ENCODE data around the gene THAP8. TPM values are rescaled to one million over a fixed set of nuclear protein-coding genes. Genes with fewer than 3 reads are reported as not detected.

THAP8 gene
- total and polyA plus RNA-seq, 2 of the 13 experiments (the other 11 are each of a cell fraction or from before 2014, with no cell fraction given): 1.7 to 3.7 TPM

- TF ChIP-seq MXD1 (CRISPR knock-in tag; IDR thresholded peaks at IDR 0.05) (peak; percentile 94), SRSF1 (optimal IDR thresholded peaks at IDR 0.05; ENCODE audit: low read depth, low read length) (peak; percentile 69), IRX3 (CRISPR knock-in tag; IDR thresholded peaks at IDR 0.05; ENCODE audit: borderline replicate concordance, low read depth) (no peak), HNRNPLL (IDR thresholded peaks at IDR 0.05; ENCODE audit: low read depth, low read length, poor library complexity, severe bottlenecking) (peak; percentile 91), ZC3H4 (CRISPR knock-in tag; IDR thresholded peaks at IDR 0.05; ENCODE audit: borderline replicate concordance) (no peak), SOX6 (IDR thresholded peaks at IDR 0.05) (no peak), SOX6 (CRISPR knock-in tag; IDR thresholded peaks at IDR 0.05) (peak; percentile 55; the same call in 1 of the 2 replicates), ZFP62 (CRISPR knock-in tag; IDR thresholded peaks at IDR 0.05) (no peak), ZNF556 (CRISPR knock-in tag; IDR thresholded peaks at IDR 0.05; ENCODE audit: borderline replicate concordance) (peak; percentile 65; the same call in 1 of the 2 replicates), ZFP36L1 (CRISPR knock-in tag; IDR thresholded peaks at IDR 0.05) (0 out of 2 replicates have a peak, but pooled peaks have one; percentile 79), TIGD3 (CRISPR knock-in tag; IDR thresholded peaks at IDR 0.05; ENCODE audit: borderline replicate concordance) (0 out of 2 replicates have a peak, but pooled peaks have one; percentile 24), PRPF4 (IDR thresholded peaks at IDR 0.05; ENCODE audit: low read depth, low read length, poor library complexity, severe bottlenecking) (no peak), ZNF567 (CRISPR knock-in tag; IDR thresholded peaks at IDR 0.05; ENCODE audit: borderline replicate concordance) (no peak), ZNF253 (CRISPR knock-in tag; IDR thresholded peaks at IDR 0.05; ENCODE audit: borderline replicate concordance) (no peak), PAF1 (CRISPR knock-in tag; IDR thresholded peaks at IDR 0.05) (no peak), KDM5A (IDR thresholded peaks at IDR 0.05; ENCODE audit: borderline replicate concordance, low read length) (0 out of 2 replicates have a peak, but pooled peaks have one; percentile 34), ATF7 (IDR thresholded peaks at IDR 0.05) (no peak), ATF7 (CRISPR knock-in tag; IDR thresholded peaks at IDR 0.05) (peak; percentile 31; the same call in 1 of the 2 replicates), ZNF770 (CRISPR knock-in tag; IDR thresholded peaks at IDR 0.05) (peak; percentile 63; the same call in 1 of the 2 replicates), XBP1 (CRISPR knock-in tag; IDR thresholded peaks at IDR 0.05) (no peak), BCL3 (CRISPR knock-in tag; IDR thresholded peaks at IDR 0.05) (peak; percentile 86; the same call in 1 of the 2 replicates), ZBTB43 (CRISPR knock-in tag; conservative IDR thresholded peaks at IDR 0.05) (0 out of 2 replicates have a peak, but pooled peaks have one; percentile 19)
Observed at GRCh38 chr19:35995048-35995993, 58.8 kb downstream of the THAP8 start, which contains the start of gene SDHAF1 (continued).
